HepG2 (cell line): ENCODE results near the gene ZNF444. TPM values are rescaled to one million over a fixed set of nuclear protein-coding genes. Genes with fewer than 3 reads are reported as not detected.

ENCODE experiments used
- ATAC-seq: fragments of 200-7000 bp; cut with Tn5 transposase; 3 replicates; pipeline ENCODE4 v1.9.1; 2020; ENCODE audit warnings: mild to moderate bottlenecking, moderate library complexity
- BruUV-seq: library from RNA; stranded (reverse); fragments of 400-500 nt; replicated peaks from 2 replicates; lab custom pipeline; 2021; lab: Mats Ljungman, UMichigan
- CTCF ChIA-PET: fragments of 300-600 bp; formaldehyde crosslinking; extraction: SDS; loops from one replicate; lab custom pipeline; 2021; ENCODE audit warnings: low total read pairs, inconsistent platforms, low intra/inter-chr PET ratio; lab: Yijun Ruan, JAX
- POLR2A ChIA-PET: fragments of 350-600 bp; sonication (Branson Sonifier 250); formaldehyde crosslinking; loops from one replicate; lab custom pipeline; 2020; ENCODE audit warnings: antibody characterized with exemption, inconsistent platforms; lab: Yijun Ruan, JAX
- DNase-seq: peaks from one replicate; pipeline ENCODE4 v3.0.0-alpha.2; 2015; ENCODE audit warnings: low spot score
- FAIRE-seq: peaks from 3 replicates; lab custom pipeline; 2011; peaks lifted over from hg19 to GRCh38; lab: Jason Lieb, UNC
- H2AFZ ChIP-seq: one replicate; pipeline ENCODE4 v1.6.1; 2011; ENCODE audit warnings: low read length, inconsistent platforms
- H3K27ac ChIP-seq: fragments of 300-600 bp; 3 replicates; pipeline ENCODE4 v1.8.0; 2011; ENCODE audit warnings: mixed run types, mild to moderate bottlenecking, mixed read lengths, low read length, inconsistent platforms; ENCODE audit not compliant: insufficient read depth; ENCODE audit errors: extremely low read length
- H3K27me3 ChIP-seq, 2 experiments: fragments of 200-600 bp in 1 of 2; 2 replicates in 1 of 2; 3 replicates in 1 of 2; pipeline versions ENCODE4 v1.6.0 to v1.8.0; 2011; ENCODE audit warnings: low read length in 2 of 2, mild to moderate bottlenecking in 2 of 2, moderate library complexity in 2 of 2, inconsistent platforms in 1 of 2; ENCODE audit not compliant: insufficient read depth in 2 of 2, control insufficient read depth in 1 of 2
- H3K36me3 ChIP-seq, 2 experiments: fragments of 200-600 bp in 1 of 2; replicated peaks in 1 of 2; 2 replicates in 1 of 2; 3 replicates in 1 of 2; pipeline versions ENCODE4 v1.5.1 to v1.8.0; 2011; ENCODE audit warnings: low read length in 2 of 2, inconsistent platforms in 1 of 2; ENCODE audit not compliant: insufficient read depth in 2 of 2, control insufficient read depth in 1 of 2
- H3K4me1 ChIP-seq: 2 replicates; pipeline ENCODE4 v1.5.1; 2012; ENCODE audit warnings: low read length, inconsistent platforms; ENCODE audit not compliant: insufficient read depth
- H3K4me2 ChIP-seq: 2 replicates; pipeline ENCODE4 v1.6.0; 2011; ENCODE audit warnings: low read depth, low read length, inconsistent platforms
- H3K4me3 ChIP-seq, 3 experiments: fragments of 200-600 bp in 1 of 3; sonication (generic), shearing (Covaris generic) in 1 of 3; replicated peaks in 1 of 3; 2 replicates each; pipeline ENCODE4 v1.5.1; 2011 to 2016; ENCODE audit warnings: low read length in 3 of 3, inconsistent platforms in 2 of 3, low read depth in 2 of 3, mild to moderate bottlenecking in 2 of 3, control low read depth in 1 of 3, mixed read lengths in 1 of 3; ENCODE audit not compliant: insufficient read depth in 1 of 3
- H3K79me2 ChIP-seq: one replicate; pipeline ENCODE4 v1.6.1; 2011; ENCODE audit warnings: low read length, inconsistent platforms; ENCODE audit not compliant: insufficient read depth
- H3K9ac ChIP-seq: 2 replicates; pipeline ENCODE4 v1.6.0; 2011; ENCODE audit warnings: mild to moderate bottlenecking, low read depth, low read length, inconsistent platforms; ENCODE audit not compliant: insufficient read depth
- H3K9me3 ChIP-seq: 2 replicates; pipeline ENCODE4 v1.5.1; 2012; ENCODE audit warnings: mild to moderate bottlenecking, low read length
- H4K20me1 ChIP-seq: 2 replicates; pipeline ENCODE4 v1.6.0; 2011; ENCODE audit warnings: inconsistent platforms, mild to moderate bottlenecking, low read length, moderate library complexity; ENCODE audit not compliant: insufficient read depth
- ATF7 ChIP-seq, 2 experiments: fragments of 450-650 bp in 1 of 2; sonication (generic) in 1 of 2; formaldehyde crosslinking in 1 of 2; IDR thresholded peaks; 2 replicates each; pipeline versions ENCODE4 v1.4.0 to v1.6.1; 2016 to 2020; ENCODE audit warnings: antibody characterized with exemption in 1 of 2, mild to moderate bottlenecking in 1 of 2, missing genetic modification reagents in 1 of 2
- CEBPB ChIP-seq: IDR thresholded peaks from 2 replicates; pipeline ENCODE4 v1.6.1; 2011; ENCODE audit warnings: low read depth, low read length, improper control_type of control experiment, borderline replicate concordance
- CEBPG ChIP-seq: IDR thresholded peaks from 2 replicates; pipeline ENCODE4 v1.6.1; 2016
- DBP ChIP-seq: sonication (generic); formaldehyde crosslinking; IDR thresholded peaks from 2 replicates; pipeline ENCODE4 v1.4.0; 2020; ENCODE audit warnings: missing genetic modification reagents; ENCODE audit errors: not compliant biosample characterization
- DDIT3 ChIP-seq: sonication (generic); formaldehyde crosslinking; IDR thresholded peaks from 2 replicates; pipeline ENCODE4 v1.4.0; 2020; ENCODE audit warnings: mild to moderate bottlenecking, missing genetic modification reagents
- HINFP ChIP-seq: sonication (generic); formaldehyde crosslinking; IDR thresholded peaks from 2 replicates; pipeline ENCODE4 v1.4.0; 2020; ENCODE audit warnings: low read depth, mild to moderate bottlenecking, missing genetic modification reagents
- HNRNPUL1 ChIP-seq: fragments of 200-400 bp; formaldehyde crosslinking; IDR thresholded peaks from 2 replicates; pipeline ENCODE4 v1.6.1; 2017; ENCODE audit warnings: low read depth, mild to moderate bottlenecking, low read length, moderate library complexity
- KLF9 ChIP-seq: IDR thresholded peaks from 2 replicates; pipeline ENCODE4 v1.6.1; 2016; ENCODE audit warnings: low read depth
- MTF1 ChIP-seq: sonication (generic); formaldehyde crosslinking; IDR thresholded peaks from 2 replicates; pipeline ENCODE4 v1.5.0; 2020; ENCODE audit warnings: missing genetic modification reagents
- PCBP1 ChIP-seq: fragments of 200-400 bp; formaldehyde crosslinking; IDR thresholded peaks from 2 replicates; pipeline ENCODE4 v1.6.1; 2017; ENCODE audit warnings: mild to moderate bottlenecking, low read depth, low read length, borderline replicate concordance
- PREB ChIP-seq: sonication (generic); formaldehyde crosslinking; IDR thresholded peaks from 2 replicates; pipeline ENCODE4 v1.4.0; 2020; ENCODE audit warnings: missing genetic modification reagents
- SOX6 ChIP-seq, 2 experiments: fragments of 450-650 bp in 1 of 2; sonication (generic) in 1 of 2; formaldehyde crosslinking in 1 of 2; IDR thresholded peaks; 2 replicates each; pipeline versions ENCODE4 v1.4.0 to v1.6.1; 2017 to 2020; ENCODE audit warnings: antibody characterized with exemption in 1 of 2, mild to moderate bottlenecking in 1 of 2, missing genetic modification reagents in 1 of 2
- SP4 ChIP-seq: sonication (generic); formaldehyde crosslinking; IDR thresholded peaks from 2 replicates; pipeline ENCODE4 v1.8.1; 2023; ENCODE audit warnings: mild to moderate bottlenecking, missing genetic modification reagents
- THYN1 ChIP-seq: sonication (generic); formaldehyde crosslinking; IDR thresholded peaks from 2 replicates; pipeline ENCODE4 v1.8.1; 2023; ENCODE audit warnings: low read depth, mild to moderate bottlenecking, moderate library complexity, missing genetic modification reagents, borderline replicate concordance
- TSC22D2 ChIP-seq: sonication (generic); formaldehyde crosslinking; IDR thresholded peaks from 2 replicates; pipeline ENCODE4 v1.5.1; 2020; ENCODE audit warnings: missing genetic modification reagents, mild to moderate bottlenecking, borderline replicate concordance
- ZFP90 ChIP-seq: sonication (generic); formaldehyde crosslinking; IDR thresholded peaks from 2 replicates; pipeline ENCODE4 v1.8.0; 2022; ENCODE audit warnings: missing genetic modification reagents, mild to moderate bottlenecking, inconsistent platforms, borderline replicate concordance
- ZNF629 ChIP-seq: sonication (generic); formaldehyde crosslinking; conservative IDR thresholded peaks from 2 replicates; pipeline ENCODE4 v1.5.0; 2020; ENCODE audit warnings: missing genetic modification reagents
- WGBS: methylation state at CpG from one replicate; pipeline ENCODE4 v1.1.6; 2017; ENCODE audit warnings: low lambda C conversion rate; 5-methylcytosine and 5-hydroxymethylcytosine counted together
- in situ Hi-C: cut with HindIII; loops from 2 replicates; pipeline ENCODE4 v1.10.0; 2017; ENCODE audit warnings: low pct_unique_long_range_greater_than_20kb; ENCODE audit not compliant: extremely low pct_ligation_motif_present
- intact Hi-C: fragments of 100-400 bp; cut with micrococcal nuclease; formaldehyde crosslinking; loops from one replicate; pipeline ENCODE4 v1.10.0; 2022; ENCODE audit not compliant: unreplicated experiment
- polyA plus RNA-seq, 8 experiments: library from polyadenylated mRNA; depleted of rRNA in 3 of 8; stranded (reverse) in 7 of 8; unstranded in 1 of 8; fragments of >200 nt; fragmentation: Illumina TruSeq in 4 of 8; extraction: Trizol in 4 of 8; gene quantifications; 2 replicates each; pipeline versions ENCODE4 v1.2.1 to v1.2.3, GENCODE V29; 2011 to 2016; ENCODE audit warnings: low read depth in 4 of 8, missing spikeins in 1 of 8, mixed read lengths in 1 of 8; ENCODE audit not compliant: insufficient read depth in 1 of 8
- total RNA-seq, 5 experiments: library from RNA; depleted of rRNA; stranded (reverse); fragments of >200 nt; fragmentation: Illumina TruSeq; extraction: Trizol; gene quantifications; 2 replicates each; pipeline ENCODE4 v1.2.3, GENCODE V29; 2016; ENCODE audit warnings: low read depth in 1 of 5

The ZNF444 gene
- total and polyA plus RNA-seq, 2 of the 13 experiments (the other 11 are each of a cell fraction or from before 2014, with no cell fraction given): 27.4 to 30.3 TPM

GRCh38 chr19:56199687-56200086 is 58.6 kb downstream of the ZNF444 start:
- Histone ChIP-seq H3K4me1 (no peaks in the 10 kb centered on the region), H3K36me3 (no peaks in the 10 kb centered on the region), H2AFZ (no peak overlapping the region), H3K4me2 (no peak overlapping the region), H3K9me3 (no peaks in the 10 kb centered on the region), H3K27ac (no peak overlapping the region), H3K79me2 (no peaks in the 10 kb centered on the region), H3K4me3 (no peak overlapping the region), H3K27me3 (no peaks in the 10 kb centered on the region; a peak in 1 of 5 replicates), H3K9ac (no peak overlapping the region), H4K20me1 (no peaks in the 10 kb centered on the region)
- intact Hi-C loops (no loop called here), in situ Hi-C loops (no loop called here)
- POLR2A ChIA-PET: no interaction called here
- DNase-seq: peak; percentile 17
- no peak for FAIRE-seq
- 15% methylated on average over 7 of the region's 7 CpGs for WGBS
- TF ChIP-seq ZFP90 (CRISPR knock-in tag) (no peak), CEBPB (peak; percentile 92), PREB (CRISPR knock-in tag) (no peak), ZNF629 (CRISPR knock-in tag) (no peak), MTF1 (no peak), PCBP1 (no peak), SP4 (CRISPR knock-in tag) (no peak), CEBPG (CRISPR knock-in tag) (peak; percentile 60), HNRNPUL1 (no peak), ATF7 (IDR thresholded peaks at IDR 0.05) (peak; percentile 73), ATF7 (CRISPR knock-in tag; IDR thresholded peaks at IDR 0.05) (no peak), THYN1 (CRISPR knock-in tag) (no peak), SOX6 (IDR thresholded peaks at IDR 0.05) (no peak), SOX6 (CRISPR knock-in tag; IDR thresholded peaks at IDR 0.05) (peak; percentile 17; the same call in 1 of the 2 replicates), TSC22D2 (CRISPR knock-in tag) (no peak), DDIT3 (CRISPR knock-in tag) (no peak), DBP (CRISPR knock-in tag) (no peak), KLF9 (no peak), HINFP (no peak)
- no peak for ATAC-seq
- no TSS peak for BruUV-seq
- CTCF ChIA-PET: no interaction called here
